Stimulated activated CD4-positive, alpha-beta T cell treated with anti-CD3 and anti-CD28 coated beads, Interleukin-1b, Interleukin-23, amount 100 ng/mL, for 4 hours (primary cell): ENCODE measurements around the gene ODF4.
"Not testable (repeated sequence)": the region's sequence is repeated elsewhere in the genome, so short reads cannot be mapped to it uniquely, and the experiment has no call there.

ENCODE experiments used
- DNase-seq, 2 donors: peaks; one replicate each; pipeline ENCODE4 v3.0.0-alpha.2; 2020; ENCODE audit warnings: low read depth in 2 of 2

The ODF4 gene

DNA sequence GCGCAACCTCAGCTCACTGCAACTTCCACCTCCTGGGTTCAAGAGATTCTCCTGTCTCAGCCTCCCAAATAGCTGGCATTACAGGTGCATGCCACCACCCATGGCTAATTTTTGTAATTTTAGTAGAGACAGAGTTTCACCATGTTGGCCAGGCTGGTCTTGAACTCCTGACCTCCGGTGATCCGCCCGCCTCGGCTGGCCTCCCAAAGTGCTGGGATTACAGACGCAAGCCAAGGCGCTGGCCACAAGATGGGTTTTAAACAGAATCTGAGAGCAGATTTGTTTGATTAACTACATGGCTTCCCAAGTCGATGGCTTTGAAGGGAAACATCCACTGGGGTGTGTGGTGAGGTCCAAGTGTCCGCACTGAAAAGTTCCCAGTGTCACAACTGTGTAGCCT, 54.9 kb downstream of the ODF4 start:
- DNase-seq: not testable (repeated sequence)
